ENCODE data around the gene RNF43.

RNF43 gene

DNA sequence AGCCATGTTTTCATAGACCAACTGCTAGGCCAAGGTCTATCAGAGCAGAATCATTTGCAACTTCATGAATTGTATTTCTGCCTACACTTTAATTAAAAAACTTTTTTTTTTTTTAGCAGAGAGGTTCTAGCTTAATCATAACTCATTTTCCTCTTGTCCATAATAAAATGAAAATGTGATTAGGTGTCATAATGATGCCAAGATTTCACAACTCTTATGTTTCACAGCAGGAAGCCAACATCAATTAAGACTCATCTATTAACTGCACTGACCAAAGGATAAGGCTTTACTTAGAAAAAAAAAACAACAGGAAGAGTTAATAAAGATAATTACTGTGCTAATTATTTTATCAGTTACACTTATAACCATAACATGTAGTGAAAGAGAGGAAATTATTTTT is 18.9 kb upstream of the RNF43 start:
- TF ChIP-seq, protein P1, sequence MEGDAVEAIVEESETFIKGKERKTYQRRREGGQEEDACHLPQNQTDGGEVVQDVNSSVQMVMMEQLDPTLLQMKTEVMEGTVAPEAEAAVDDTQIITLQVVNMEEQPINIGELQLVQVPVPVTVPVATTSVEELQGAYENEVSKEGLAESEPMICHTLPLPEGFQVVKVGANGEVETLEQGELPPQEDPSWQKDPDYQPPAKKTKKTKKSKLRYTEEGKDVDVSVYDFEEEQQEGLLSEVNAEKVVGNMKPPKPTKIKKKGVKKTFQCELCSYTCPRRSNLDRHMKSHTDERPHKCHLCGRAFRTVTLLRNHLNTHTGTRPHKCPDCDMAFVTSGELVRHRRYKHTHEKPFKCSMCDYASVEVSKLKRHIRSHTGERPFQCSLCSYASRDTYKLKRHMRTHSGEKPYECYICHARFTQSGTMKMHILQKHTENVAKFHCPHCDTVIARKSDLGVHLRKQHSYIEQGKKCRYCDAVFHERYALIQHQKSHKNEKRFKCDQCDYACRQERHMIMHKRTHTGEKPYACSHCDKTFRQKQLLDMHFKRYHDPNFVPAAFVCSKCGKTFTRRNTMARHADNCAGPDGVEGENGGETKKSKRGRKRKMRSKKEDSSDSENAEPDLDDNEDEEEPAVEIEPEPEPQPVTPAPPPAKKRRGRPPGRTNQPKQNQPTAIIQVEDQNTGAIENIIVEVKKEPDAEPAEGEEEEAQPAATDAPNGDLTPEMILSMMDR (conservative IDR thresholded peaks at IDR 0.05; ENCODE audit: low read depth) = no peak
- H3K27ac ChIP-seq = no peak overlapping the region
- CTCF ChIA-PET = interaction anchor here (0.7 kb wide), 1 partner anchor 118 kb away, joined by 4 read pairs; no protein-coding TSS in a partner anchor
- no peak for DNase-seq (ENCODE audit: low spot score)
- POLR2A ChIA-PET (ENCODE audit: low non-redundant PET) = no interaction called here

DNA sequence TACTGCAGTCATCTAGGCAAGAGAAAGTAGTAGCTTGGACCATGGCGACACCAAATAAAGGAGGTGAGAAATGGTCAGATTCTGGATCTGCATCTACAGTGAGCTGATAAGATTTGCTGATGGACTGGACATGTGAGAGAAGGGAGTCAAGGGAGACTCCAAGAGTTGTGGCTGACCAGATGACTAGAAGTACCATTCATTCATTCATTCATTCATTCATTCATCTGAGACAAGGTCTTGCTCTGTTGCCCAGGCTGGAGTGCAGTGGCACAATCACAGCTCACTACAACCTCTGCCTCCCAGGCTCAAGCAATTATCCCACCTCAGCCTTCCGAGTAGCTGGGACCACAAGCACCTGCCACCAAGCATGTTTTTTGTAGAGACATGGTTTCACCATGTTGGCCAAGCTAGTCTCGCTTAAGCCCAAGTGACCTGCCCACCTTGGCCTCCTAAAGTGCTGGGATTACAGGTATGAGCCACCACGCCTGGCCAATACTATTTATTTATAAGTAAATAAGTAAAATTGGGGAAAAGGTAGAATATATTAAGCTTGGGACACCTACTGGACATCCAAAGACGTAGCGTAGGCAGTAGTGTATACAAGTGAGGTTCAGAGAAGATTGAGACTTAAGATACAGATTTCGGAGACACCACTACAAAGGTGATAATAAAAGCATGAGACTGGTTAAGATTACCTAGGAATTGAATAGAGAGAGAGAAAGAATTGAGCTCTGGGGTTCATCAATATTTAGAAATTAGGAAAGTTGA is 15.7 kb upstream of the RNF43 start:
- no peak for DNase-seq (ENCODE audit: low spot score)
- ChIA-PET POLR2A (ENCODE audit: low non-redundant PET) (no interaction called here), CTCF (interaction anchor here (2.0 kb wide), 1 partner anchor 116 kb away, joined by 8 read pairs; no protein-coding TSS in a partner anchor)
- no peak overlapping the region for H3K27ac ChIP-seq
- TF ChIP-seq, protein P1 (conservative IDR thresholded peaks at IDR 0.05; ENCODE audit: low read depth) = no peak

DNA sequence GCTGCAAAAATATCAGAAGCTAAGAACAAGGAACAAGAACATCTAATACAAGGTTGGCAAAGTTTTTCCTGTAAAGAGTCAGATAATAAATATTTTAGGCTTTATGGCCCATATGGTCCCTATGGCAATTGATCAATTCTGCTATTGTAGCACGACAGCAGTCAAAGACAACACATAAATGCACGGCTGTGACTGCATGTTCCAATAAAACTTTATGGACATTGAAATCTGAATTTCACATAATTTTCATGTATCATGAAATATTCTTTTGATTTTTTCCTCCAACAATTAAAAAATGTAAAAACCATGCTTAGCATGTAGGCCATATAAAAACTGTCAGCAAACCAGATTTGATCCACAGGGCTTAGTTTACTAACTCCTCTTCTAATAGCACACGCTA is 10.5 kb upstream of the RNF43 start:
- ChIA-PET POLR2A (ENCODE audit: low non-redundant PET) (no interaction called here), CTCF (no interaction called here)
- no peak overlapping the region for H3K27ac ChIP-seq
- DNase-seq (ENCODE audit: low spot score) = no peak
- TF ChIP-seq, protein P1 (conservative IDR thresholded peaks at IDR 0.05; ENCODE audit: low read depth) = no peak

DNA sequence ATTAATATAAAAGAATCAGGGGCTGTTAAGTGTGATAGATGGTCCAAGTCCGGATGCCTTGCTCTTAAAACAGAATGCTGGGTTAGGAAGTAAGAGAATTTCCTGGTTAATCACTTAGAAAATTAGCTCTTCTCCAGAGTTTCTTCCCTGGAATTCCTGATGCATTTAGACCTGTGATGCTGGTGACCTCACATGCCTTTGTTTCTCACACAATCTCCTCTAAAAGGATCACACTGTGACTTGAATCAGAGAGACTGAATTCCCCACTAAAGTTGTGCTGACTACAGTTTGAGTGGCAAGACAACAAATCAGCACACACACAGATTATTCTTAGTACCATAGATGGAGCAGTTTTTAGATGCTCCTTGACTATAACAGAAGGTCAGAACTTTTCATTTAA is 4.4 kb upstream of the RNF43 start:
- ChIA-PET POLR2A (ENCODE audit: low non-redundant PET) (no interaction called here), CTCF (no interaction called here)
- no peak for DNase-seq (ENCODE audit: low spot score)
- TF ChIP-seq, protein P1 (conservative IDR thresholded peaks at IDR 0.05; ENCODE audit: low read depth) = no peak
- no peak overlapping the region for H3K27ac ChIP-seq

DNA sequence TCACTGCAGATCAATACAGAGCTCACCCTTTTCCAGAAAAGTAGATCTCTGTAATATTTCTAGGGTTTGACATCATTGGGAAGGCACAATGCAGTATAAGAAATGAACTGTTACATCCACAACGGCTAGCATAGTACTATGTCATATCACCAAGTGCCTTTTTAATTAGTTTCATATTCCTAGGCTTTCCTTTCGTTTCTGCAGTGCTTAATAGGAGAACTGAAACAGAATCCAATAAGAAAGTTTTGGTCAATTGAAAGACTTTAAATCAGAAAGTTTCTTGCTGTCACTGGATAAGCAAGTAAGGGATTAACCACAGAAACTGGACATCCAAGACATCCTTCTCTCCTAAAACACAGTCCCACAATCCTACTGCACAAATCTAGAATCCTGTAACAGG is 3.5 kb upstream of the RNF43 start:
- TF ChIP-seq, protein P1 (conservative IDR thresholded peaks at IDR 0.05; ENCODE audit: low read depth) = no peak
- DNase-seq (ENCODE audit: low spot score) = no peak
- POLR2A ChIA-PET (ENCODE audit: low non-redundant PET) = no interaction called here
- H3K27ac ChIP-seq = no peak overlapping the region
- CTCF ChIA-PET = interaction anchor here (1.5 kb wide), 1 partner anchor 103 kb away, joined by 4 read pairs; no protein-coding TSS in a partner anchor

DNA sequence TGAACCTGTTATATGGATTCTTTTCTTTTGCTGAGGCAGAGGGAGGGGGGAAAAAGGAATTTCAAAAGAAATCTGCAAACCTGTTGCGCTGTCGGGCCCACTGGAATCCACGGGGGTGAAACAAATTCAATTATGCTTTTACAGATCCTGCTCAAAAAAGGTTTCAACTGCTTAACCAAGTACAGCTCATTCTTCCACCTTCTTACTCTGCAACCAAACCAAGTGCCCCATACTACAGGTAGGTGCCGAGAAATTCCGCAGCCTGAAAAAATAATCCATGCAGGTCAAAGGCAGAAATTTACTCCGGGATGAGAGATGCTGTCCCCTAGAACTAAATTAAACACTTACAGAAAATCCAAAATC is 416 bp downstream of the RNF43 start:
- H3K27ac ChIP-seq = peak overlapping the region; percentile 61
- TF ChIP-seq, protein P1 (conservative IDR thresholded peaks at IDR 0.05; ENCODE audit: low read depth) = no peak
- ChIA-PET POLR2A (ENCODE audit: low non-redundant PET) (interaction anchor here (1.7 kb wide), 1 partner anchor 65 kb away, joined by 21 read pairs; the partner anchor contains the start of gene SUPT4H1), CTCF (interaction anchor here (0.6 to 1.3 kb wide), 10 partner anchors 15 to 520 kb away, joined by 3 to 10 read pairs (median 5); partner anchors contain the start of gene SUPT4H1)
- no peak for DNase-seq (ENCODE audit: low spot score)
